CD8-positive, alpha-beta memory T cell (primary cell): ENCODE measurements around the gene PEX5. TPM values are rescaled to one million over a fixed set of nuclear protein-coding genes. Genes with fewer than 3 reads are reported as not detected.
"Not testable (repeated sequence)": the region's sequence is repeated elsewhere in the genome, so short reads cannot be mapped to it uniquely, and the experiment has no call there.

Experiments used
- CTCF ChIA-PET: fragments of 350-600 bp; sonication (Branson Sonifier 250); formaldehyde crosslinking; loops from one replicate; lab custom pipeline; 2021; ENCODE audit warnings: antibody characterized with exemption; lab: Charles Lee
- POLR2A ChIA-PET: fragments of 350-600 bp; sonication (Branson Sonifier 250); formaldehyde crosslinking; loops from one replicate; lab custom pipeline; 2021; ENCODE audit warnings: antibody characterized with exemption; lab: Charles Lee
- DNase-seq, 5 donors: peaks; one replicate each; pipeline versions ENCODE4 v3.0.0 to v3.0.0-alpha.2; 2020 to 2022; ENCODE audit warnings: mixed read lengths in 1 of 5
- H3K27ac ChIP-seq: one replicate; pipeline ENCODE4 v1.7.0; 2013; ENCODE audit warnings: low read depth, mild to moderate bottlenecking, low read length, moderate library complexity
- H3K27me3 ChIP-seq: 2 replicates; pipeline ENCODE4 v1.7.0; 2013; ENCODE audit warnings: low read length, mild to moderate bottlenecking; ENCODE audit not compliant: insufficient read depth, poor library complexity, severe bottlenecking
- H3K36me3 ChIP-seq: 2 replicates; pipeline ENCODE4 v1.7.0; 2013; ENCODE audit warnings: mild to moderate bottlenecking, low read length, moderate library complexity; ENCODE audit not compliant: insufficient read depth
- H3K4me1 ChIP-seq: 2 replicates; pipeline ENCODE4 v1.7.0; 2013; ENCODE audit warnings: mild to moderate bottlenecking, low read length, moderate library complexity; ENCODE audit not compliant: insufficient read depth
- H3K4me3 ChIP-seq: 2 replicates; pipeline ENCODE4 v1.7.0; 2013; ENCODE audit warnings: mild to moderate bottlenecking, low read length
- H3K9me3 ChIP-seq: 2 replicates; pipeline ENCODE4 v1.7.0; 2013; ENCODE audit warnings: mild to moderate bottlenecking, low read length
- H3K27ac Mint-ChIP-seq, 8 donors: one replicate each; pipeline ENCODE4 v1.8.0; 2020 to 2021; ENCODE audit warnings: mixed read lengths in 8 of 8, mild to moderate bottlenecking in 6 of 8, inconsistent platforms in 3 of 8, moderate library complexity in 3 of 8
- H3K27me3 Mint-ChIP-seq, 2 donors: one replicate each; pipeline ENCODE4 v1.8.0; 2020 to 2021; ENCODE audit warnings: mixed read lengths in 2 of 2, mild to moderate bottlenecking in 1 of 2, moderate library complexity in 1 of 2
- H3K36me3 Mint-ChIP-seq, 3 donors: one replicate each; pipeline ENCODE4 v1.8.0; 2020 to 2021; ENCODE audit warnings: mixed read lengths in 3 of 3, inconsistent platforms in 1 of 3, mild to moderate bottlenecking in 1 of 3
- H3K4me1 Mint-ChIP-seq, 3 donors: one replicate each; pipeline ENCODE4 v1.8.0; 2020 to 2021; ENCODE audit warnings: mixed read lengths in 3 of 3, inconsistent platforms in 1 of 3, mild to moderate bottlenecking in 1 of 3
- H3K4me3 Mint-ChIP-seq, 7 donors: one replicate each; pipeline ENCODE4 v1.8.0; 2020 to 2021; ENCODE audit warnings: mixed read lengths in 7 of 7, mild to moderate bottlenecking in 6 of 7, moderate library complexity in 4 of 7, inconsistent platforms in 2 of 7
- H3K9me3 Mint-ChIP-seq, 5 donors: one replicate each; pipeline ENCODE4 v1.8.0; 2020 to 2022; ENCODE audit warnings: mixed read lengths in 5 of 5, mild to moderate bottlenecking in 3 of 5, moderate library complexity in 2 of 5, inconsistent platforms in 1 of 5
- polyA plus RNA-seq: library from polyadenylated mRNA; unstranded; fragments of 300-500 nt; fragmentation: Illumina TruSeq; gene quantifications from one replicate; pipeline ENCODE4 v1.2.3, GENCODE V29; 2021
- total RNA-seq, 2 experiments: library from RNA; stranded (reverse); gene quantifications; one replicate each; pipeline ENCODE4 v1.2.3, GENCODE V29; 2021

PEX5 gene
- total and polyA plus RNA-seq, 3 experiments from 2014 or later, result 17.4 to 31.3 (median 30.7) TPM

GRCh38 chr12:7186058-7186457 is 3.4 kb upstream of the PEX5 start:
- H3K4me3 ChIP-seq, H3K36me3 Mint-ChIP-seq, H3K27me3 ChIP-seq, H3K27ac ChIP-seq, H3K4me3 Mint-ChIP-seq, H3K9me3 Mint-ChIP-seq, CTCF ChIA-PET, DNase-seq, H3K36me3 ChIP-seq, H3K9me3 ChIP-seq, H3K27ac Mint-ChIP-seq: not testable (repeated sequence)
- Mint-ChIP-seq H3K27me3 (peaks cover 5 to 14% of the 10 kb centered on the region in 2 donors), H3K4me1 (peaks cover 21 to 23% (median 21%) of the 10 kb centered on the region in 3 donors)
- POLR2A ChIA-PET, result interaction anchor here (0.6 kb wide), 1 partner anchor 22 kb away, joined by 3 read pairs; no protein-coding TSS in a partner anchor
- peaks cover 25% of the 10 kb centered on the region for H3K4me1 ChIP-seq

- Mint-ChIP-seq H3K36me3 (peaks cover 0 to 19% (median 4%) of the 10 kb centered on the region in 3 donors), H3K27ac (peak overlapping the region; percentile 86 to 99 (median 98)), H3K4me1 (peaks cover 36 to 45% (median 42%) of the 10 kb centered on the region in 3 donors), H3K27me3 (no peaks in the 10 kb centered on the region), H3K9me3 (no peaks in the 10 kb centered on the region), H3K4me3 (peak overlapping the region; percentile 92 to 97 (median 96))
- no peaks in the 10 kb centered on the region for H3K27me3 ChIP-seq
- peak overlapping the region; percentile 82 for H3K27ac ChIP-seq
- ChIA-PET CTCF (interaction anchor here (1.3 to 1.9 kb wide), 4 partner anchors 16 to 264 kb away, joined by 3 to 6 read pairs (median 3); no protein-coding TSS in a partner anchor), POLR2A (interaction anchor here (1.0 kb wide), 1 partner anchor 316 kb away, joined by 3 read pairs; the partner anchor contains the start of gene SPSB2)
- peak overlapping the region; percentile 94 for H3K4me3 ChIP-seq
- no peaks in the 10 kb centered on the region for H3K36me3 ChIP-seq
- no peaks in the 10 kb centered on the region for H3K9me3 ChIP-seq
- DNase-seq, result peak; percentile 38 to 68 (median 44)
- H3K4me1 ChIP-seq, result peaks cover 33% of the 10 kb centered on the region
Observed at GRCh38 chr12:7188562-7189397, 706 bp upstream of the PEX5 start.

- Mint-ChIP-seq H3K9me3 (no peaks in the 10 kb centered on the region), H3K4me3 (peak overlapping the region; percentile 83 to 97 (median 84)), H3K36me3 (peaks cover 0 to 30% (median 5%) of the 10 kb centered on the region in 3 donors), H3K4me1 (peaks cover 47 to 58% (median 57%) of the 10 kb centered on the region in 3 donors), H3K27me3 (no peaks in the 10 kb centered on the region), H3K27ac (peak overlapping the region; percentile 74 to 93 (median 86))
- POLR2A ChIA-PET, result no interaction called here
- H3K9me3 ChIP-seq, result no peaks in the 10 kb centered on the region
- CTCF ChIA-PET, result interaction anchor here (1.5 kb wide), 1 partner anchor 266 kb away, joined by 3 read pairs; no protein-coding TSS in a partner anchor
- H3K4me3 ChIP-seq, result peak overlapping the region; percentile 60
- peaks cover 33% of the 10 kb centered on the region for H3K4me1 ChIP-seq
- H3K27me3 ChIP-seq, result no peaks in the 10 kb centered on the region
- no peaks in the 10 kb centered on the region for H3K36me3 ChIP-seq
- peak in 1 of 5 donors; percentile 27 for DNase-seq
- H3K27ac ChIP-seq, result no peak overlapping the region
Observed at GRCh38 chr12:7190268-7191055, 976 bp downstream of the PEX5 start.

GRCh38 chr12:7193674-7194073 is 4.2 kb downstream of the PEX5 start:
- CTCF ChIA-PET, result no interaction called here
- no peak overlapping the region for H3K4me3 Mint-ChIP-seq
- H3K27ac Mint-ChIP-seq, result peak overlapping the region in 2 of 8 donors; percentile 2 to 3
- Histone ChIP-seq H3K27me3 (no peaks in the 10 kb centered on the region), H3K36me3 (no peaks in the 10 kb centered on the region), H3K27ac (no peak overlapping the region), H3K4me3 (no peak overlapping the region), H3K4me1 (peaks cover 25% of the 10 kb centered on the region), H3K9me3 (no peaks in the 10 kb centered on the region)
- peaks cover 42 to 55% (median 52%) of the 10 kb centered on the region in 3 donors for H3K4me1 Mint-ChIP-seq
- H3K9me3 Mint-ChIP-seq, result no peaks in the 10 kb centered on the region
- POLR2A ChIA-PET, result no interaction called here
- no peaks in the 10 kb centered on the region for H3K27me3 Mint-ChIP-seq
- H3K36me3 Mint-ChIP-seq, result peaks cover 0 to 42% (median 5%) of the 10 kb centered on the region in 3 donors
- no peak for DNase-seq

GRCh38 chr12:7197841-7198240 is 8.4 kb downstream of the PEX5 start:
- peak overlapping the region in 2 of 8 donors; percentile 0 to 2 for H3K27ac Mint-ChIP-seq
- H3K4me3 ChIP-seq, result no peak overlapping the region
- H3K36me3 Mint-ChIP-seq, result peaks cover 10 to 53% (median 17%) of the 10 kb centered on the region in 3 donors
- no peak overlapping the region for H3K4me3 Mint-ChIP-seq
- H3K4me1 ChIP-seq, result no peaks in the 10 kb centered on the region
- H3K36me3 ChIP-seq, result peaks cover 14% of the 10 kb centered on the region
- no peaks in the 10 kb centered on the region for H3K9me3 Mint-ChIP-seq
- H3K27me3 ChIP-seq, result no peaks in the 10 kb centered on the region
- ChIA-PET POLR2A (no interaction called here), CTCF (no interaction called here)
- H3K27me3 Mint-ChIP-seq, result no peaks in the 10 kb centered on the region
- peaks cover 16 to 23% (median 23%) of the 10 kb centered on the region in 3 donors for H3K4me1 Mint-ChIP-seq
- DNase-seq, result no peak
- H3K27ac ChIP-seq, result no peak overlapping the region
- no peaks in the 10 kb centered on the region for H3K9me3 ChIP-seq

- ChIA-PET POLR2A (no interaction called here), CTCF (no interaction called here)
- Mint-ChIP-seq H3K36me3 (peaks cover 28 to 74% (median 40%) of the 10 kb centered on the region in 3 donors), H3K9me3 (no peaks in the 10 kb centered on the region), H3K27me3 (no peaks in the 10 kb centered on the region), H3K4me1 (no peaks in the 10 kb centered on the region), H3K4me3 (no peak overlapping the region), H3K27ac (peak overlapping the region in 1 of 8 donors; percentile 17)
- Histone ChIP-seq H3K4me3 (no peak overlapping the region), H3K36me3 (peaks cover 23% of the 10 kb centered on the region), H3K27me3 (no peaks in the 10 kb centered on the region), H3K4me1 (no peaks in the 10 kb centered on the region), H3K27ac (no peak overlapping the region), H3K9me3 (no peaks in the 10 kb centered on the region)
- no peak for DNase-seq
Observed at GRCh38 chr12:7203109-7203508, 13.6 kb downstream of the PEX5 start.

- Histone ChIP-seq H3K4me1 (no peaks in the 10 kb centered on the region), H3K36me3 (peaks cover 39% of the 10 kb centered on the region)
- H3K4me3 Mint-ChIP-seq, result no peak overlapping the region
Observed at GRCh38 chr12:7205091-7205490, 15.6 kb downstream of the PEX5 start.

More at GRCh38 chr12:7205091-7205490, 15.6 kb downstream of the PEX5 start:
- no peak overlapping the region for H3K27ac ChIP-seq
- no peaks in the 10 kb centered on the region for H3K9me3 ChIP-seq
- no peaks in the 10 kb centered on the region for H3K27me3 ChIP-seq
- no peak overlapping the region for H3K27ac Mint-ChIP-seq
- no peaks in the 10 kb centered on the region for H3K4me1 Mint-ChIP-seq
- ChIA-PET POLR2A (no interaction called here), CTCF (interaction anchor here (0.7 kb wide), 1 partner anchor 14 kb away, joined by 4 read pairs; no protein-coding TSS in a partner anchor)
- no peak overlapping the region for H3K4me3 ChIP-seq
- no peaks in the 10 kb centered on the region for H3K27me3 Mint-ChIP-seq
- peaks cover 0 to 3% (median 0%) of the 10 kb centered on the region in 5 donors for H3K9me3 Mint-ChIP-seq
- H3K36me3 Mint-ChIP-seq, result peaks cover 41 to 89% (median 58%) of the 10 kb centered on the region in 3 donors
- no peak for DNase-seq
